ENCODE data around the gene ZNF664. TPM values are rescaled to one million over a fixed set of nuclear protein-coding genes. Genes with fewer than 3 reads are reported as not detected.

Gene ZNF664
- total RNA-seq, 2 experiments from 2014 or later = 45.6 to 59.8 TPM

DNA sequence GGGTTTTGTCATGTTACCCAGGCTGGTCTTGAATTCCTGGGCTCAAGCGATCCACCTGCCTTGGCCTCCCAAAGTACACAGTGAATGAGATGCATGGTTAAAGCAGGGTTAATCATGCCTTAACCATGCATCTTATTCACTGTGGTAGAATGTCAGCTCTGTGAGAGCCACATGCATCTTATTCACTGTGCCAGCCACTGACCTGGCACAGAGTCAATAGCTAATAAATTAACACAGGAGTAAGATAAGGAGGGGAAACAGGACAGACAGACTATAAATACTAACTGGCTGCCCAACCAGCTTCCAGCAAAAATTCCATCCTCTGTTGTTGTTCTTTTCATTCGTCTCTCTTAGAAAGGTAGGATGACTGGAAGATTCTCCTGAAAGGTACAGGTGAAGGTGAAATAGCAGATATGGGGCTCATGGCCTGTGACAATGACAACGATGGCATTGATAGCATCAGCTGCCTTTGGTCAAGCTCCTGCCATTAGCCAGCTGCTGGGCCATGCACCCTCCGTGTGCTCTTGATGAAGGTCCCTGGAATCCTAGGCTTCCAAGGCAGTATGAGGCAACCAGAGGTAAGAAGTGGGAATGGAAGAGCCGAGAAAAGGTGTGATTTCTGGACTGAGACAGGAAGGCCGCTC is 76.6 kb downstream of the ZNF664 start:
- Histone ChIP-seq H3K9me3 (ENCODE audit: low read length) (no peaks in the 10 kb centered on the region; the same call in 1 of the 2 replicates), H3K36me3 (ENCODE audit: insufficient read depth, low read length) (no peaks in the 10 kb centered on the region), H3K27ac (ENCODE audit: low read depth, low read length, poor library complexity, severe bottlenecking) (no peak overlapping the region), H3K79me2 (ENCODE audit: insufficient read depth, low read depth, low read length) (no peaks in the 10 kb centered on the region), H4K20me1 (ENCODE audit: insufficient read depth, low read length) (no peaks in the 10 kb centered on the region), H3K4me2 (ENCODE audit: low read length) (no peak overlapping the region), H3K4me1 (ENCODE audit: insufficient read depth, low read length, poor library complexity, severe bottlenecking) (no peaks in the 10 kb centered on the region), H2AFZ (ENCODE audit: low read length) (no peak overlapping the region), H3K4me3 (ENCODE audit: low read depth, low read length, poor library complexity, severe bottlenecking) (no peak overlapping the region), H3K9me2 (ENCODE audit: insufficient read depth, low read length) (no peaks in the 10 kb centered on the region)
- CTCF ChIA-PET (ENCODE audit: unreplicated experiment) = no interaction called here
- BruUV-seq (replicated peaks) = no TSS peak
- no peak for TF ChIP-seq EZH2phosphoT487 (IDR thresholded peaks at IDR 0.05; ENCODE audit: borderline replicate concordance, low read depth, low read length)
- TF ChIP-seq, protein P1, sequence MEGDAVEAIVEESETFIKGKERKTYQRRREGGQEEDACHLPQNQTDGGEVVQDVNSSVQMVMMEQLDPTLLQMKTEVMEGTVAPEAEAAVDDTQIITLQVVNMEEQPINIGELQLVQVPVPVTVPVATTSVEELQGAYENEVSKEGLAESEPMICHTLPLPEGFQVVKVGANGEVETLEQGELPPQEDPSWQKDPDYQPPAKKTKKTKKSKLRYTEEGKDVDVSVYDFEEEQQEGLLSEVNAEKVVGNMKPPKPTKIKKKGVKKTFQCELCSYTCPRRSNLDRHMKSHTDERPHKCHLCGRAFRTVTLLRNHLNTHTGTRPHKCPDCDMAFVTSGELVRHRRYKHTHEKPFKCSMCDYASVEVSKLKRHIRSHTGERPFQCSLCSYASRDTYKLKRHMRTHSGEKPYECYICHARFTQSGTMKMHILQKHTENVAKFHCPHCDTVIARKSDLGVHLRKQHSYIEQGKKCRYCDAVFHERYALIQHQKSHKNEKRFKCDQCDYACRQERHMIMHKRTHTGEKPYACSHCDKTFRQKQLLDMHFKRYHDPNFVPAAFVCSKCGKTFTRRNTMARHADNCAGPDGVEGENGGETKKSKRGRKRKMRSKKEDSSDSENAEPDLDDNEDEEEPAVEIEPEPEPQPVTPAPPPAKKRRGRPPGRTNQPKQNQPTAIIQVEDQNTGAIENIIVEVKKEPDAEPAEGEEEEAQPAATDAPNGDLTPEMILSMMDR (conservative IDR thresholded peaks at IDR 0.05; ENCODE audit: low read length) = no peak
- intact Hi-C loops (cut with micrococcal nuclease; ENCODE audit: unreplicated experiment) = no loop called here
- POLR2A ChIA-PET = interaction anchor here (0.7 kb wide), 1 partner anchor 16 kb away, joined by 5 read pairs; no protein-coding TSS in a partner anchor
- DNase-seq (ENCODE audit: low spot score) = no peak

DNA sequence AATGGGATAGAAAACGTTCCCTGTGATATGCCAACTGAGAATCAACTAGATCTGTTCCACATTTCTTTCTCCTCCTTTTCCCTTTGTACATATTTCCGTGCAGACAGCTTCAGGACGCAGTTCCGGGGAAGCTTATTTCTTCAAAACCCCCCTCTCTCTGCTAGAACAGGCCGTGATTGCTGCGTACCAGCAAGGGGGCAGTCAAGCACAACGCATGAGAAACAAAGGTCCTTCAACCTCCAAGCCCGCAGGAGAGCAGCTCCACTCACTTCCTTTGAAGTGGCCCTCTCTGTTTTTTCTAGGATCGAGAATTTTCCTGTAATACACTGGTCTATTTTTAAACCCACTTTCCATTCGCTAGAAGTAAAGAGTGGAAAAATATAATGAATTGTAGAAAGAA is 80.8 kb downstream of the ZNF664 start:
- BruUV-seq (replicated peaks) = no TSS peak
- POLR2A ChIA-PET = interaction anchor here (0.8 kb wide), 1 partner anchor 9 kb away, joined by 3 read pairs; no protein-coding TSS in a partner anchor

More for the DNA sequence above, 80.8 kb downstream of the ZNF664 start:
- Histone ChIP-seq H2AFZ (ENCODE audit: low read length) (no peak overlapping the region), H3K9me3 (ENCODE audit: low read length) (no peaks in the 10 kb centered on the region), H3K4me1 (ENCODE audit: insufficient read depth, low read length, poor library complexity, severe bottlenecking) (no peaks in the 10 kb centered on the region), H3K4me3 (ENCODE audit: low read depth, low read length, poor library complexity, severe bottlenecking) (no peak overlapping the region), H3K79me2 (ENCODE audit: insufficient read depth, low read depth, low read length) (no peaks in the 10 kb centered on the region), H3K9me2 (ENCODE audit: insufficient read depth, low read length) (no peaks in the 10 kb centered on the region), H4K20me1 (ENCODE audit: insufficient read depth, low read length) (no peaks in the 10 kb centered on the region), H3K27ac (ENCODE audit: low read depth, low read length, poor library complexity, severe bottlenecking) (no peak overlapping the region), H3K36me3 (ENCODE audit: insufficient read depth, low read length) (no peaks in the 10 kb centered on the region), H3K4me2 (ENCODE audit: low read length) (no peak overlapping the region)
- CTCF ChIA-PET (ENCODE audit: unreplicated experiment) = no interaction called here
- TF ChIP-seq, protein P1 (conservative IDR thresholded peaks at IDR 0.05; ENCODE audit: low read length) = 0 out of 2 replicates have a peak, but pooled peaks have one; percentile 32
- TF ChIP-seq EZH2phosphoT487 (IDR thresholded peaks at IDR 0.05; ENCODE audit: borderline replicate concordance, low read depth, low read length) = no peak
- intact Hi-C loops (cut with micrococcal nuclease; ENCODE audit: unreplicated experiment) = no loop called here
- DNase-seq (ENCODE audit: low spot score) = peak; percentile 6
